NT2/D1 (cell line): ENCODE measurements around the gene ENTHD1.

Source experiments
- SUZ12 ChIP-seq: IDR thresholded peaks from 2 replicates; pipeline ENCODE4 v1.6.1; 2011; ENCODE audit not compliant: insufficient read length, insufficient read depth; ENCODE audit errors: extremely low read depth
- YY1 ChIP-seq: IDR thresholded peaks from 2 replicates; pipeline ENCODE4 v1.6.1; 2011; ENCODE audit not compliant: insufficient read length, insufficient read depth
- ZNF274 ChIP-seq: IDR thresholded peaks from 2 replicates; pipeline ENCODE4 v1.6.1; 2011; ENCODE audit warnings: mild to moderate bottlenecking, low read depth, low read length

DNA sequence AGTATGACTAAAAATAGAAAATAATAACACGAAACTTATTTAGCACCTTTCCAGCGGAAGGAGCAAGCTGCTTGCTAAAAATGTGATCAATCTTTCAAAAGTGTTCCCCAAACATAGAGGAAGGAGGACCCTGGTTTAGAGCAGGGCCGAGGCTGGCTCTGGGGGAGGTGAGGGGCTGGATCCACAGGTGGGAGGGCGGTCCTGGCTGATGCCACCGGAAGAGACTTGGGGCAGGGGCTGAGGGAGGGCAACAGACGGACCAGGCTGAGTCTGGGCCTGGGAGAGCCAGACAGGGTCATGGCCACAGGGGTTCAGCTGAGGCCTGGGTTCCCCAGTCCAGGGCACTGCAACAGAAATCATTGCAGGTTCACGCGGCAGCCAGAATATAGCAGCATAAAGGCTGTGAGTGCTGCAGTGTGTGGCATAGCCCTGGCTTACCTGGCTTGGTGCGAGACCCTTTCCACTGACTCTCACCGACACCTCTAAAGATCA is 179.7 kb downstream of the ENTHD1 start:
- TF ChIP-seq ZNF274 (no peak), YY1 (no peak), SUZ12 (no peak)
